Non-pigmented ciliary epithelial cell (primary cell): ENCODE measurements around the gene DIPK1B.

ENCODE experiments used
- DNase-seq: peaks from one replicate; pipeline ENCODE4 v3.0.0-alpha.2; 2010; ENCODE audit warnings: low read depth

Gene DIPK1B

DNA sequence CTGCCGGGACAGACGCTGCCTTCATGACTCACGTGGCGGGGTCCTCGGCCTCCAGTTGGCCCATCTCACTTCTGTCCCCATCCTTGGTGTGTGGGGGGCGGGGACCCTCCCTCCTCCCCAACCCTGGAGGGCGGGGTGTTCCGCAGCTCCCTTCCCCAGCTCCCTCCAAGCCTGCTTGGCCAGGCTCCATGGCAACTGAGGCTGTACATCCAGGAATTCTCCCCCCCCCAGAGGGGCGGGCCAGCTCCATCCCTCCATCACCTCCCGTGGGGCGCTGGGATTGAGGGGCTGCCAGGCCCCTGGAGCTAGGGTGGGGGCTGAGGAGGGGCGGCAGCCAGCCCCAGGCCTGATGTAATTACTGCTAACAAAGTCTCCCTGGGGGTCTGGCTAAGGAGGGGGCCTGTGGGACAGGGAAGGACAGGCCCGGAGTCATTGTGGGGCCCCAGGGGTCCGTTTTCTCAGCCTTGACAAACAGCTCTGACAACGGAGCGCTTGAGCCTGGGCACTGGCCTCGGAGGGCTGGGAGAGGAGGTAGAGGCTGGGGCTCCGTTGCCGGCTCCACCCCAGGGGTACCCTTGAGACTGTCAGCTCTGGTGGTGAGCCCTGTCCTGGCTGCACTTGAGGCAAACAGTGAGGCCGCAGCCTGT, 8.0 kb downstream of the DIPK1B start:
- DNase-seq, result no peak

DNA sequence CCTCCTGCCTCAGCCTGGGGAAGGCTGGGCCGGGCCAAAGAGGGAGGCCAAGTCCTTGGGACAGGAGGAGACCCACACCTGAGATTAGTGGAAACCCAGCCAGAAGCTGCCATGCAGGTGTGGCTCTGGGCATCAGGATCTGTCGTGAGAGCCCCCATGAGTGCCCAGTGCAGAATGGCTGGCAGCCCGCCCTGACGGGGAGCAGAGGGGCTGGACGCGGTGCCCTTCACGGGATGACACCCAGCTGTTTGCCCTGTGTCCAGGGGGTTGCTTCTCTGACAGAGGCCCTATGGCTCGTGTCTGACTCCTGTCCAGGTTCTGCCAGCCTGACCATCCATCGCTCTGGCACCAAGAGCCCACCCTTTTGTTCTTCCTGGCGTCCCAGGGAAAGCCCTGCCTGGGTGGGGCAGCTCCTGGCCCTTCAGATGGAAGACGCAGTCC, 8.5 kb downstream of the DIPK1B start:
- DNase-seq, result no peak

DNA sequence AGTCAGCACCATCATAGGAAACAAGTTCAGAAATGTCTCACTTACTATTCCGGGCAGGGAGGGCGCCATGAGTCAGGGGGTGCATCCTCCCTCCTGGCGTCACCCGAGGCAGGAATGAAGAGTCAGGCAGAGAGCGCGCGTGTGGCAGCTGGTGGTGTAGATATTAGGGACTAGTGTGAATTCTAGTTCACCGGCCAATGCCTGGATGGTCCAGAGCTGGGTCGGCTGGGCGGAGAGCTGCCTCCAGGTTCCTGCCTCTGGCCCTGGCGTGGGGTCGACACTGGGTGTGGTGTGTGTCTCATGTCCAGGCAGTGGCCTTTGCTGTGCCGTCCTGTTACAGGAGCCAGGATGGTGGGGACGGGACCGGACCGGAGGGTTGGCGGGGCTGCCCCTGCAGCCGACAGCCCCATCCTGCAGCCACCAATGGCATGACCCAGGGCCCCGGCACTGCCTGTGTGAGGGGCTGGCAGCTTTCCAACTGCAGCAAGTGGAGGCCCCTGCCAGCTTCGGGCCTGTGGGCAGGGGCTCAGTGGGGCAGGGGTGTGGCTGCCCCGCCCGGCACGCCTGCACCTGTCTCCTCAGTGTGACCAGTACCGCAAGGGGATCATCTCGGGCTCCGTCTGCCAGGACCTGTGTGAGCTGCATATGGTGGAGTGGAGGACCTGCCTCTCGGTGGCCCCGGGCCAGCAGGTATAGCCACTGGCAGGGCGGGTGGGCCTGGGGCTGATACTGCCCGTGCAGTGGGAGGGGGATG, 9.1 kb downstream of the DIPK1B start:
- DNase-seq, result peak; percentile 45

DNA sequence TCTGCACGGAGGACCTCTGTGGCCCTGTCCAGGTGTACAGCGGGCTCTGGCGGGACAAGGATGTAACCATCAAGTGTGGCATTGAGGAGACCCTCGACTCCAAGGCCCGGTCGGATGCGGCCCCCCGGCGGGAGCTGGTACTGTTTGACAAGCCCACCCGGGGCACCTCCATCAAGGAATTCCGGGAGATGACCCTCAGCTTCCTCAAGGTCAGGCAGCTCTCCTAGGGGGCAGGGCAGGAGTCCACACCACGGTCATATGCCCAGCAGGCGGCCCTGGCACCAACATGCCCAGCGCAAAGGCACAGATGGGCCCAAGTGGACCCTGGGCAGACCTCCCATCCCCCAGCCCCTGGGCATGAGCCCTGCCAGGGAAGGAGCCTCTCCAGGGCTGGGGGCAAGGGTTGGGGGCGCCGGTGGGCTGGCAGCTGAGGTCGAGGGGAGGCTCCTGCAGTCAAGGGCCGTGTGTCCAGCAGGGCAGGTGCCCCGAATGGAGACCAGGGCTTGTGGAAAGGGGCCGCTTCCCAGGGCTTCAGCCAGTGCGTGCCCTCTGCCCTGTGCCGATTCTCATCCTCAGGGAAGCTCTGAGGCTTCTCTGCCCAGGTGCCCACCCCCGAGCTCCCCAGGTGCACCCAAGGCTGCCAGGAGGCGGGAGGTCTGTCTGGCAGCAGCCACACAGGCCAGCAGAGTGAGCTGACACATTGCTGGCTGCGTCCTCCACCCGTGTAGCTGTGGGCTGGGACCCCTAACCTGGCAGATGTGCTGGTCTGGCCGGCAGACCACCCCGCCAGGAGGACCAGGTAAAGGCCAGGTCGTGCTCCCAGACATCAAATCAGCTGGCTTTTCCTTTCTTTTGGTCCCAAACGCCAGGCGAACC, 10.0 kb downstream of the DIPK1B start:
- DNase-seq, result no peak

DNA sequence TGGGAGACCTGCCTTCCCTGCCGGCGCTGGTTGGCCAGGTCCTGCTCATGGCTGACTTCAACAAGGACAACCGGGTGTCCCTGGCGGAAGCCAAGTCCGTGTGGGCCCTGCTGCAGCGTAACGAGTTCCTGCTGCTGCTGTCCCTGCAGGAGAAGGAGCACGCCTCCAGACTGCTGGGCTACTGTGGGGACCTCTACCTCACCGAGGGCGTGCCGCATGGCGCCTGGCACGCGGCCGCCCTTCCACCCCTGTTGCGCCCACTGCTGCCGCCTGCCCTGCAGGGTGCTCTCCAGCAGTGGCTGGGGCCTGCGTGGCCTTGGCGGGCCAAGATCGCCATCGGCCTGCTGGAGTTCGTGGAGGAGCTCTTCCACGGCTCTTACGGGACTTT, 10.6 kb downstream of the DIPK1B start:
- DNase-seq, result no peak

DNA sequence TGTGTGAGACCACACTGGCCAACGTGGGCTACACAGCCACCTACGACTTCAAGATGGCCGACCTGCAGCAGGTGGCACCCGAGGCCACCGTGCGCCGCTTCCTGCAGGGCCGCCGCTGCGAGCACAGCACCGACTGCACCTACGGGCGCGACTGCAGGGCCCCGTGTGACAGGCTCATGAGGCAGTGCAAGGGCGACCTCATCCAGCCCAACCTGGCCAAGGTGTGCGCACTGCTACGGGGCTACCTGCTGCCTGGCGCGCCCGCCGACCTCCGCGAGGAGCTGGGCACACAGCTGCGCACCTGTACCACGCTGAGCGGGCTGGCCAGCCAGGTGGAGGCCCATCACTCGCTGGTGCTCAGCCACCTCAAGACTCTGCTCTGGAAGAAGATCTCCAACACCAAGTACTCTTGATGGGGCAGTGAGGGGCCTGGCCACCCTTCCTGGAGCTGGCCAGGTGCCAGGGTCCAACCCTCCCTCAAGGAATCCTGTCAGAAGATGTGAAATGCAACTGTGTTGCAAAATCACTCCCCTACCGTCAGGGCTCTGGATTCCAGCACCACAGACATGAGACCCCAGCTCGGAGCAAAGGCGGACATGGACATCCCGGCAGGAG, 11.1 kb downstream of the DIPK1B start:
- no peak for DNase-seq

DNA sequence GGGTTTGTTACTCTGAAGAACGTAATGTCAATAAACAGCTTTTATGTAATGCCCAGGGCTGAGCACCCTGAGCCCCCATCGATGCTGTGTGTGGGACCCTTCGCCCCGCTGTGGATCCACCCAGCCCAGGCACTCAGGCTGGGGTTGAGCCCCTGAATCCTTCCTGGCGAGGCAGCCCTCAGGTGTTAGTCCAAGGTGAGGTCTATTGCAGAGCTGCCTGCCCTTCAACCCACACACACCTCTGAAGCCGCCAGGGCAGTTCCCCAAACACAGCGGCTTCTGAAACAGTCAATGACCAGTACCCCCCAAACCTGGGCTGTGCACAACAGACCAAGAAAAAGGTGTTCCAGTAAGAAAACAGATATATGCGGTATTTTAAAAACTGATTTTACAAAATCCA, 11.6 kb downstream of the DIPK1B start:
- DNase-seq, result no peak

DNA sequence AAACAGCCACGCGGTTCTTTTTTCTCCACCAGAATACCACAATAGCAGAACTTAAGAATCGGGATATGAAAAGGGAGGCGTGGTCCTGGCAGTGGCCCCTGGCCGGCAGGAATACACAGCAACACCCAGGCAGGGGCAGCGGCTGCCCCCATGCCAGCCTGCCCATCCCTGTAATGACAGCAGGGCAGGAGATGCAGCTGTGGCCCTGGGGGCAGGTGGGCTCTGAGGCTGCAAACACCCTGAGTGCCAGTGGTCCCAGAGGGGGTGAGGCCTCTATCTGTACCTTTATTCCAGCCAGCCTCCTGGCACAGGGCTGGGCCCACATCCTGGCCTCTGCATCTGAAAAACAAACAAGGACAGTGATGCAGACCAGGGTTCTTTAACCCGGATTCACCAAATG, 12.4 kb downstream of the DIPK1B start:
- no peak for DNase-seq

DNA sequence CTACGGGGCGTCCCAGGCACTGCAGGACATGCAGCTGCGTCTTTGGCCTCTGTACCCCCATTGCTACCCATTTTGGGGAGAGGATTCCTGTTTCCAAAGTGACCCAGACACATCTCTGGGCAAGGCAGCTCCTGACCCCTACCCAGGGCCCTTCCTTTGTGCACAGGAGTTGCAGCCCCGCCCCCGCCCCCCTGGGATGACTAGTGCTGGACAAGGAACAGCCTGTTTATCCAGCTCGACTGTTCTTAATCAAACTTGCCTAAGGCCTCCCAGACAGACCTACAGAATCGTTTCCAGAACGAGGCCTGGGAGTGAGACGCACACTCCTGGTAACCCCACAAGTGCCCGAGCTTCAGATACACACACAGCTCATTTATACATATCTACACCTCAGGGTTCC, 13.2 kb downstream of the DIPK1B start:
- DNase-seq, result peak; percentile 35

DNA sequence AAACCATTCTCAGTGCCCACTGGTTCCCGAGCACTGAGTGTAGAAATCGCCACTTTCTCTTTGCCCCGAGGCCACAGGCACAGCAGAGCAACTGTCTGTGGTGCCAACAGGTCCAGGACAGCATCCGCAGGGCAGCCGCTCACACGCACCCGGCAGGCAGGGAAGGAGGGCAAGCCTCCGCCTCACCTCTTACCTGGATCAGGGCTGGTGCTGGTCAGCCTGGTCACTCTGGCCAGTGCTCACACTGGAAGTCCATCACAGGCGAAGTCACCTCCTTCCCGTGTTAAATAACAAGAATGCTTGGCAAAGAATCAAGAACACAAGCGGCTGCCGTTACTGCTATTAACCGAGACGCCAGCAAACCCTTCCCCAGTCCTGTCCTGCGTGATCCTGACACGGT, 13.7 kb downstream of the DIPK1B start:
- DNase-seq, result no peak

DNA sequence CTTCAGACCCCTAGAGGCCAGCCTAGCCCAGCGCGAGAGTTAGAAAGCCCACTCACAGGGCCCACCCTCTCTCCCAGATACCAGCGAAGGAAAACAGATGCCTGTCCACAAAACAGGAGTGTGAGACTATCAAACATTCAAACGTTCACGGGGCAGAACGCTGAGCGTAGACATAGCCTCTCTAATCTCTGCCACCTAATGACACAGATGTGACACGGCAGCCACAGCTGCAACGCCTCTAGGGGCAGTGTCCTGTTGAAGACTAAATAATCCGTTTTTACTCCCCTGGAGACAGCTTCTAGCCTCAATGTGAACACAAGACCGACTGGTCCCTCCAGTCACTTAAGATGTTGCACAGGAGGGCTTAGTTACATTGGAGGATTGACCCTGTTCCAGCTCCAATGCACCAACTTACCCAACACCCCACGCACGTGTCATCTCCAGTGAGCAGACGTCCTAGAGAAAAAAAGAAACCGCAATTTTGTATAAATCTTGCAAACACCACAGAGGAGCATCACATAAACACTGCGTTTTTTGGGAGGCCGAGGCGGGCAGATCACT, 14.3 kb downstream of the DIPK1B start:
- DNase-seq, result no peak

DNA sequence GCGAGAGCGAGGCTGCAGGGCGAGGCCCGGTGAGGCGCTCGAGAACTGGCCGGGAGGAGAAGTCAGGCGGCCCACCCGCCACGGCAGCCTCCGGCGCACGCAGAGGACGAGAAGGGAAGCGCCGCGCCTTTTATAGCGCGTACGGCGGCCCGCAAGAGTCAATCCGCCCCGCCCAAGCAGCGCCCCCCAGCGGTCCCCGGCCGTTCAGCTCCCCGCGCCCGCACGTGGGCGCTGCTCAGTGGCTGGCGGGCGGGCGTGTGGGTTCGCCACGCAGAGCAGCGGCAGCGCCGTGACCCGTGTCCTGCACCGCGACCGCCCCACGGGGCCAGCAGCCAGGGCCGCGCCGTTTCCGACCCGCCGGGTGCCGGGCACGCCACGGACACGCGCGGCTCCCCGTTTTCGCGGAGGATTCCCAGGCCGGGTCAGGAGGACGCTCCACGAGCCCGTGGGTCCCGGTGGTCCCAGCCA, 15.7 kb downstream of the DIPK1B start:
- peak; percentile 32 for DNase-seq

DNA sequence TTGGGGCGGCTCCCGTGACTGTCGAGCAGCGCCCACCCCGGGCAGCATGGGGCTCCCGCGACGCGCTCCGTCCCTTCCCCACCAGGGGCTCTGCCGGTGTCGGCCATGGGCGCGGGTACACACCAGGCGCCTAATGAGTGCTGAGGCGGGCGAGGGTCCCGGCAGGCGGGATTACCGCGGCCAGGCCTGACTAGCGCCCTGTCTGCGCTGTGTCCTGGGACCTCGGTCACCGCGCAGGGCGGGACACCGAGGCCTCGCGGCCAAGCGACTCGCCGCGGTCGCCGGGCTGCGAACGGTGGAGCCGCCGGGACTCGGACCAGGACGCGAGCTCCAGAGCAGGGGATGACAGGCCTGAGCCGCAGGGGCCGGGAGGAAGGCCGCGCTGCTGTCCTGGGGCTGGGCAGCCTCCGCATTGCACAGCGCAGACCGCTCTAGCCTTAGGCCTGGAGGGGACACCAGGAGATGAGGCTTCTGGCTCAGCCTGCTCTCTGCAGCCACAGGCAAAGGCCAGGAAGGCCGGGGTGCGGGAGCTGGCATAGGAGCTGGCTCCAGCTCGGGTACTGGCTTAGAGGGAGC, 16.3 kb downstream of the DIPK1B start:
- no peak for DNase-seq

DNA sequence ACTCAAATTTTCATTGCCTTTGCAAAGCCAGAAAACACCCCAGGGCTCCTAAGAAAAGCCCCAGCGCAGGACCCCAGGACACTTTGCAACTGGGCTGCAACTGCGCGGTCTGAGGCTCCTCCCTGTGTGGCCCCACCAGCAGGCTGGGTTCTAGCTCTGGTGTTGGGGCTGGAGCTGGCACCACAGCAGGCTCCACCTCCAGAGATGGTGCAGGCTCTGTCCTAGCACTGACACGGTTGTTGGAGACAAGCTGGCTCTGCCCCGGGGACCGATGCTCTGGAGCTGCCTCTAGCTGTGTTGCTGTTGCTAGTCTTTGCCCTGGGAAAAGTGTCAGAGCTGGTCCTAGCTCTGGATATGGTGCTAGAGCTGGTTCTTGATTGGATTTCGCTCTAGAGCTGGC, 16.8 kb downstream of the DIPK1B start:
- no peak for DNase-seq

DNA sequence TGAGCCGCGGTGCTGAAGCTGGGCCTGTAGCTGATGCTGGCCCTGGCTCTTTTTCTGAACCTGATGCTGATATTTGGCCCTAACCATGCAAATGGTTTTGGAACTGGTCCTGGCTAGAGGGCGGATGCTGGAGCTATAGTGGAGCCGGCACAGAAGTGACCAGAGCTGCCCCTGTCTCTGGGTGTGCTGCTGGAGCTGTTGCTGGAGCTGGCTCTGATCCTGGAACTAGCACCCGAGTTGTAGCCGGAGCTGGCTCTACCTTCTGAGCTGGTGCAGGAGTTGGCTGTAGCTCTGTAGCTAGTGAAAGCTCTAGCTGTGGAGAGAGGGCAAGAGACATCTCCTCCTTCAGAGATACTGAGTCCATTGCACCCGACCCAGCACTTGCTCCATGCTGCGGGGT, 17.6 kb downstream of the DIPK1B start:
- DNase-seq, result no peak

DNA sequence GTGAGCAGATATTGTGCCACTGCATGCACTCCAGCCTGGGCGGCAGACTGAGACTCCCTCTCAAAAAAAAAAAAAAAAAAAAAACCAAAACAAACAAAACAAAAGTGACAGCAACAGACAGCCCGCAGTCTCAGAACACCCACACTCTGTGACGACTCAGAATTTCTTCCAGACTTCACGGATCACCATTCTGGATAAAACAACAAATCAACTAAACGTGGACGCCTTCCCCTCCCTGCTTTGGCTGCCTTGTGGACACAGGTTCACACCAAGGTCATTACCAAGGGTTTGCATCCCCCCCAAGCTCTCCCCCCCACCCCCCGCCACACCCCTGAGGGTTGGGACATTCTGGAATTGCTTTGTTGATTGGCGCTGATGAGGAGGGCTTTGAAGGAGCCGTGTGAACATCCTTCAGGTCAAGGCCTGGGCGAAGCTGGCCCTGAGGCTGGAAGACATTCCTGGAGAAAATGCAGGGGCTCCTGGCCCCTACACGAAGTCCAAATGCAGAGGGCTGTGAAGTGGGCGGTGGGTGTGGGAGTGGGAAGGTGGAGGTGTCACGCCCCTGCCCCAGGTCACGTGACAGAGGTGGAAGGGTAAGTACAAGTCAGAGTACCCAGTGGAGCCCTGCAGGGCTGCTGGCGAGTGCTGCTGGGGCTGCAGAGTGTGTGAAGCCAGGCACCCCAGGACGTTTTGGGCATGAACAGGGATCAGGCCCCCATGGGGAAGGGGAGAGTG, 20.2 kb downstream of the DIPK1B start:
- no peak for DNase-seq

DNA sequence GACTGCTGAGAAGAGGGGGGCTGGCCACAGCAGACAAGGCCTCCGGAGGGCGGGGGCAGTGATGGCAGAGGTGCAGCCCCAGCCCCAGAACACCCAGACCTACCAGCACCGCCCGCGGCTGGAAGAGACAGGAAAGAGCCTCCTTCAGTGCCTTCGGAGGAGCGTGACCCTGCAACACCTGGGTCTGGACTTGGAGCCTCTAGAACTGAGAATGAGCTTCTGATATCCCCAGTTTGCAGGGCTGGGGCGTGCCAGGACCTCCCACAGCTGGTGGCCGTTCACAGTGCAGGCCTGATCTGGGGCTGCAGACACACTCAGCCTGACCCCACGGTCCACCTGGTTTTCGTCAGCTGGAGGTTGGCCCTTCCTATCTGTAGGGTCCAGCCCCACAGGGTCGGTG, 21.2 kb downstream of the DIPK1B start:
- DNase-seq, result no peak

DNA sequence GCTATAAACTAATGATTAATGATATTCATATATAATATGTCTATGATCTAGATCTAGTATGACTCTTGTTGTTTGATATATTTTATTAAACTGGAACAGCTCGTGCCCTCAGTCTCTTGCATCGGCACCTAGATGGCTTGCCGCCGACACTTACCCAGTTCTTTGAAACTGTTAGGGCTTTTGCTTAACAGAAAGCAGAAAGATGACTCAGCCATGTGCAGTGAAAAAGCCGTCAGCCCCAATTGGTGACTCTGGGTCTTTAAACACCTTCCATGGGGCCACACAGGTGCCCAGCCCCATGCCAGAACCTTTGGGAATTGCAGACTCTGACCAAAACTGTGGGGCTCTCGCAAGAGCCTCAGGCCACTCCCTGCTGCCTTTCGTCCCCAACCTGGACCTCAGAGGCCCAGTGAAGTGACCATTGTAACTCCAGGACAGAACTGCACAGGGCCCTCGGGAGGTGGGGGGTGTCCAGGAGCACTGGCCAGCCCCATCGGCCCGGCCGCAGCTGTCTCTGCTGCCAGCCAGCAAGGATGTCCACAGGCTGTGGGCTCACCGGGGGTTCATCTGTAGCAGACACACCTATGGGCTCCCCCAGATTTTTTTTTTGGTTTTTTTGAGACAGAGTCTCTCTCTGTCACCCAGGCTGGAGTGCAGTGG, 22.6 kb downstream of the DIPK1B start:
- DNase-seq, result no peak

DNA sequence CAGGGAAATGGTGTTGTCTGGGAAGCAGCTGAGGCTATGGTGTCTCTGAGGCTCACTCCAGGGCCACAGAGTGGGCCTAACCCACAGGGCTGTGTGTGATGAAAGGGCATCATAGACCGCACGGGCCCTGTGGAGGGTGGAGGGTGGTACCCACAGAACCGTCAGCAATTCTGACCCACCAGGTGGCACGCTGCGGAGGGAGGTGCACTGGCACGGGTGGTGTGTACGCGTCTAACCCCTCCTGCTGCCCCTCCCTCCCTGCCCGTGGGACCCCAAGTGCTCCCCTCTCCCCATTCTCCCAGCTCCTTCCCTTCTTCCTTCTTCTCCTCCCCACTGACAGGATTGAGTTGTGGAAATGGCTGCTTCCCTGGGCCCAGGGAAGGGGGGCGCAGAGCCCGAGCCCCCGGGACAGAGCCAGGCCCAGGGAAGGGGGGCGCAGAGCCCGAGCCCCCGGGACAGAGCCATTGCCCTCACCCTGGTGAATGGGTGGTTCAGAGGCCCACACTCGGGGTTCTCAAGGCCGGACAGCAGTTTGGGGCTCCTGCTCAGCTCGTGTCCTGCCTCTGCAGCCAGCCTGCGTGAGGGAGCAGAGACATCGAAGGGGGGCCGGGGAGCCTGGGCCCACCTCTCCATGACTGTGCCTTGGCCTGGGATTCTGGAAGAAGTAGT, 23.6 kb downstream of the DIPK1B start:
- no peak for DNase-seq

DNA sequence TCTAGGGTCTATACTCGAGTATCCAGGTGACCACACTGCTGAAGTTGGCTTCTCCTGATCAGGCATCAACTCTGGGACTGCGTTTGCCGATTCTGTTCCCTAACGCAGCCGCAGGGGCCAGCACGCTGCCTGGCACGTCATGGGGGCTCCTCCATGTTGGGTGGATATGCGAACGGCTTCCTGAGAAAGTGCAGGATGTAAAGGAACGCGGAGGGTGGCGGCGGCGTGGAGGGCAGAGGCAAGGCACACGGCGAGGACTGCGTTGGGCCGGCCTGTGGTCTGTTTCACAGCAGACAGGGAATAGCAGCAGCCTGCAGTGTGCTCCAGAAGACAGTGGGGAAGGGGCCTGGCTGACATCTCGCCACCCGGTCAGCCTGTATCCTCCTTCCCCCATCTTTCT, 26.6 kb downstream of the DIPK1B start:
- no peak for DNase-seq
